Gastrocnemius medialis (tissue), 4 donors: Measurements from ENCODE around the gene SERINC1. TPM values are rescaled to one million over a fixed set of nuclear protein-coding genes. Genes with fewer than 3 reads are reported as not detected.

Source experiments
- ATAC-seq, 2 donors: fragments of 150-250 bp; one replicate each; pipeline ENCODE4 v1.9.1; 2016
- DNase-seq, 2 donors: peaks; one replicate each; pipeline ENCODE4 v3.0.0-alpha.2; 2019
- H3K27ac ChIP-seq, 4 donors: fragments of 200-600 bp; sonication (generic); 1 replicate in 1 of 4; 2 replicates in 3 of 4; pipeline ENCODE4 v1.5.1; 2016 to 2018; ENCODE audit warnings: mild to moderate bottlenecking in 2 of 4, moderate library complexity in 1 of 4
- H3K27me3 ChIP-seq, 3 donors: fragments of 200-600 bp; sonication (generic) in 2 of 3; 1 replicate in 1 of 3; 2 replicates in 2 of 3; pipeline versions ENCODE4 v1.5.1 to v1.6.0; 2016 to 2019; ENCODE audit warnings: mild to moderate bottlenecking in 1 of 3, moderate library complexity in 1 of 3
- H3K36me3 ChIP-seq, 2 donors: fragments of 200-600 bp; sonication (generic) in 1 of 2; one replicate each; pipeline ENCODE4 v1.5.1; 2017 to 2018
- H3K4me1 ChIP-seq, 2 donors: fragments of 200-600 bp; sonication (generic) in 1 of 2; one replicate each; pipeline ENCODE4 v1.5.1; 2016 to 2017; ENCODE audit warnings: mild to moderate bottlenecking in 2 of 2
- H3K4me3 ChIP-seq, 4 donors: fragments of 200-600 bp; sonication (generic) in 3 of 4; 1 replicate in 1 of 4; 2 replicates in 3 of 4; pipeline ENCODE4 v1.5.1; 2016 to 2019; ENCODE audit warnings: mild to moderate bottlenecking in 2 of 4
- H3K9me3 ChIP-seq, 3 donors: fragments of 200-600 bp; sonication (generic) in 2 of 3; 1 replicate in 1 of 3; 2 replicates in 2 of 3; pipeline ENCODE4 v1.5.1; 2016 to 2019
- CTCF ChIP-seq, 5 experiments: fragments of 450-650 bp in 3 of 5; fragments of 200-600 bp in 2 of 5; sonication (generic) in 2 of 5; IDR thresholded peaks in 4 of 5; conservative IDR thresholded peaks in 1 of 5; 1 replicate in 4 of 5; 2 replicates in 1 of 5; pipeline ENCODE4 v1.5.1; 2016 to 2019; ENCODE audit warnings: antibody characterized with exemption in 5 of 5, mild to moderate bottlenecking in 3 of 5, moderate library complexity in 3 of 5
- POLR2A ChIP-seq, 2 donors: fragments of 450-650 bp; IDR thresholded peaks; one replicate each; pipeline ENCODE4 v1.6.1; 2017; ENCODE audit warnings: antibody characterized with exemption in 2 of 2, mild to moderate bottlenecking in 2 of 2, moderate library complexity in 2 of 2
- in situ Hi-C, 4 donors: fragments of 200-750 bp; cut with MboI; loops; one replicate each; pipeline versions ENCODE4 v1.15.0 to v1.8.0; 2017; ENCODE audit warnings: low sequenced_read_pairs in 4 of 4
- intact Hi-C: fragments of 100-400 bp; cut with DNase I; formaldehyde crosslinking; loops from one replicate; pipeline ENCODE4 v1.15.1; 2023; ENCODE audit warnings: low total_unique reads
- total RNA-seq, 4 donors: library from RNA; depleted of rRNA; stranded (reverse); fragments of >200 nt; gene quantifications; one replicate each; pipeline versions ENCODE4 v1.1.0 to v1.2.3, GENCODE V29; 2016

SERINC1 gene
- total RNA-seq, 4 donors from 2014 or later, result 161 to 273 (median 198) TPM

DNA sequence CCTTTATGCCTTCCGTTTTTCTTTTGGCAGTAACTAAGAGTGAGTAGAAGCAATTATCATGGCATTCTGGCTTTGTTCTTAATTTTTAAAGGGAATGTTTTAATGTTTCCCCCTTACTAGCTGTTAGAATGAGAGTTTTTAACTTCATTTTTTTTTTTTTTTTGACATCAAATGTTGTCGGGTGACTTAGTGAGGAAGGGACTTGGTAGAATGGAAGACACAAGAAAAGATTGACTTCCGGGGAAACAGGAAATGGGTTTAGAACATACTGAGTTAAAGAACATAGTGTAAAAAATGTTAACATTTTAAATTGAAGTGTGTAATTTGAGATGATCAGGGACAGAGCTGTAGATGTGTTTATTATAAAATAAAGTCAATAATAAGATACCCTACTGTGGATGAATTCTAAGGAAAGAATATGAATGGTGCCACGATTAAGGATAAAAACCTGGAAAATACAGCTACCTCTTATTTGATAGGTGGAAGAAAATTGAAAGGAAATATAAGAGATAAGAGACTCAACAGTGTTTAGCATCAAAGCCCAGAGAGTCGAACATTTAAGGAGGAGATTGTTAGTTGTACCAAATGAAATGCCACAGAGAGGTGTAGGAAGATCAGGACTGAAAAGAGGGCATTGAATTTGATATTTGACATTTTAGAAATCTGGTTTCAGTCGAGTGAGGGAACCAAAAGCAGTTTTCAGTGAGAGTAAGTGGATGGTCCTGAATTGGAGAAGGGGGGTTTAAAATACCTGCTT, 62.7 kb downstream of the SERINC1 start:
- Histone ChIP-seq H3K9me3 (no peaks in the 10 kb centered on the region), H3K4me1 (peaks cover 62 to 85% of the 10 kb centered on the region in 2 donors), H3K27me3 (no peaks in the 10 kb centered on the region), H3K27ac (peak overlapping the region; percentile 64 to 100 (median 94)), H3K4me3 (peak overlapping the region in 1 of 4 donors; percentile 8), H3K36me3 (no peaks in the 10 kb centered on the region)
- ATAC-seq (no peak), DNase-seq (no peak)
- intact Hi-C loops (loop anchor here (10.0 kb wide), 1 partner anchor 624 kb away; no protein-coding TSS in a partner anchor), in situ Hi-C loops (no loop called here)
- no peak for TF ChIP-seq CTCF (IDR thresholded peaks at IDR 0.05 in 4 of 5, conservative IDR thresholded peaks at IDR 0.05 in 1 of 5)
- TF ChIP-seq POLR2A (IDR thresholded peaks at IDR 0.05), result no peak

DNA sequence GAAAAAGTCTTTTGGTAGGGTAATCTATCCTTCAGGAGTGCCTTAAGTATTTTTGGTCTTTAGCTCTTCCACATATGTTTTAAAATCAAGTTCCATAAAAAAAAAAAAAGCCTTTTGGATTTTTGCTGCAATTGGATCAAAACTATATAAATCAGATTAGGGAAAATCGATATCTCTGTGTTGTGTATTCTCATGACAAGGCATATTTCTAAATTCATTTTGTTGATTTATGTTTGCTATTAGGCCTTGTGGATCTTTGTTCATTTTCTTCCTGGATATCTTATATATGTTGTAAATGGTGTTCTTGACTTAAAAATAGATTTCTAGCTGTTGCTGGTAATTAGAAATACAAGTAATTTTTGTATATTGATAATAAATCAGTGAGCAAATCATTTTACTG, 63.4 kb downstream of the SERINC1 start:
- ATAC-seq, result no peak
- in situ Hi-C loops, result no loop called here

GRCh38 chr6:122407712-122408111, 63.9 kb downstream of the SERINC1 start:
- DNase-seq, result no peak
- H3K27ac ChIP-seq, result peak overlapping the region; percentile 64 to 100 (median 94)
- TF ChIP-seq CTCF (IDR thresholded peaks at IDR 0.05 in 4 of 5, conservative IDR thresholded peaks at IDR 0.05 in 1 of 5) (no peak), POLR2A (IDR thresholded peaks at IDR 0.05) (no peak)
- ATAC-seq, result peak in 1 of 2 donors; percentile 25
- no peak overlapping the region for H3K4me3 ChIP-seq
- intact Hi-C loops (loop anchor here (10.0 kb wide), 1 partner anchor 623 kb away; no protein-coding TSS in a partner anchor), in situ Hi-C loops (no loop called here)
- peaks cover 71 to 89% of the 10 kb centered on the region in 2 donors for H3K4me1 ChIP-seq
- no peaks in the 10 kb centered on the region for H3K36me3 ChIP-seq
- H3K9me3 ChIP-seq, result no peaks in the 10 kb centered on the region
- no peaks in the 10 kb centered on the region for H3K27me3 ChIP-seq

More for the DNA sequence above, 63.4 kb downstream of the SERINC1 start:
- no peaks in the 10 kb centered on the region for H3K36me3 ChIP-seq
- peak overlapping the region in 1 of 4 donors; percentile 8 for H3K4me3 ChIP-seq
- H3K27me3 ChIP-seq, result no peaks in the 10 kb centered on the region
- H3K4me1 ChIP-seq, result peaks cover 67 to 85% of the 10 kb centered on the region in 2 donors
- peak overlapping the region; percentile 64 to 100 (median 94) for H3K27ac ChIP-seq
- no peak for DNase-seq
- intact Hi-C loops, result loop anchor here (10.0 kb wide), 1 partner anchor 623 kb away; no protein-coding TSS in a partner anchor
- no peak for TF ChIP-seq POLR2A (IDR thresholded peaks at IDR 0.05)
- TF ChIP-seq CTCF (IDR thresholded peaks at IDR 0.05 in 4 of 5, conservative IDR thresholded peaks at IDR 0.05 in 1 of 5), result no peak
- H3K9me3 ChIP-seq, result no peaks in the 10 kb centered on the region

- no peak overlapping the region for H3K4me3 ChIP-seq
- ATAC-seq (no peak), DNase-seq (no peak)
- in situ Hi-C loops (no loop called here), intact Hi-C loops (loop anchor here (10.0 kb wide), 1 partner anchor 621 kb away; no protein-coding TSS in a partner anchor)
- H3K4me1 ChIP-seq, result peaks cover 70 to 92% of the 10 kb centered on the region in 2 donors
- H3K36me3 ChIP-seq, result no peaks in the 10 kb centered on the region
- TF ChIP-seq CTCF (IDR thresholded peaks at IDR 0.05 in 4 of 5, conservative IDR thresholded peaks at IDR 0.05 in 1 of 5) (no peak), POLR2A (IDR thresholded peaks at IDR 0.05) (no peak)
- no peaks in the 10 kb centered on the region for H3K27me3 ChIP-seq
- H3K27ac ChIP-seq, result peak overlapping the region; percentile 93 to 100 (median 94)
- H3K9me3 ChIP-seq, result no peaks in the 10 kb centered on the region
These were observed 65.4 kb downstream of the SERINC1 start for GRCh38 chr6:122406187-122406586.
